GM12878 (cell line): ENCODE results near the gene TECTB. TPM values are rescaled to one million over a fixed set of nuclear protein-coding genes. Genes with fewer than 3 reads are reported as not detected.

Source experiments
- ATAC-seq: fragments of 200-7000 bp; cut with Tn5 transposase; 3 replicates; pipeline ENCODE4 v1.9.1; 2020; ENCODE audit warnings: mild to moderate bottlenecking, moderate library complexity
- BruUV-seq: library from RNA; stranded (reverse); fragments of 400-500 nt; replicated peaks from 2 replicates; lab custom pipeline; 2021; lab: Mats Ljungman, UMichigan
- CTCF ChIA-PET: fragments of 300-600 bp; sonication (Branson Sonifier 250); formaldehyde crosslinking; extraction: SDS; loops from one replicate; lab custom pipeline; 2021; ENCODE audit warnings: inconsistent platforms; lab: Yijun Ruan, JAX
- POLR2A ChIA-PET: fragments of 350-600 bp; formaldehyde crosslinking; extraction: SDS; loops from one replicate; lab custom pipeline; 2021; ENCODE audit warnings: inconsistent platforms; lab: Charles Lee
- RAD21 ChIA-PET: fragments of 300-600 bp; sonication (Branson Sonifier 250); formaldehyde crosslinking; loops from one replicate; lab custom pipeline; 2023; ENCODE audit warnings: antibody characterized with exemption; ENCODE audit not compliant: unreplicated experiment; lab: Charles Lee
- SMC1A ChIA-PET: fragments of 300-600 bp; sonication (Branson Sonifier 250); formaldehyde crosslinking; loops from one replicate; lab custom pipeline; 2023; ENCODE audit not compliant: unreplicated experiment, uncharacterized antibody; lab: Charles Lee
- DNase-seq: peaks from one replicate; pipeline ENCODE4 v3.0.0-alpha.2; 2011; ENCODE audit warnings: low read depth, low spot score
- FAIRE-seq: peaks from 3 replicates; lab custom pipeline; 2011; peaks lifted over from hg19 to GRCh38; lab: Jason Lieb, UNC
- H2AFZ ChIP-seq: 2 replicates; pipeline ENCODE4 v1.6.0; 2011; ENCODE audit warnings: low read depth, low read length, control low read depth; ENCODE audit not compliant: control insufficient read depth
- H3K27ac ChIP-seq: 2 replicates; pipeline ENCODE4 v1.5.1; 2011; ENCODE audit warnings: control low read depth; ENCODE audit not compliant: control insufficient read depth, insufficient read depth
- H3K27me3 ChIP-seq, 2 experiments: replicated peaks in 1 of 2; 2 replicates each; pipeline versions ENCODE4 v1.6.0 to v1.6.1; 2011; ENCODE audit warnings: low read length in 1 of 2; ENCODE audit not compliant: control insufficient read depth in 2 of 2, insufficient read depth in 2 of 2
- H3K36me3 ChIP-seq, 2 experiments: 2 replicates each; pipeline ENCODE4 v1.5.1; 2011; ENCODE audit warnings: low read length in 1 of 2; ENCODE audit not compliant: control insufficient read depth in 2 of 2, insufficient read depth in 2 of 2
- H3K4me1 ChIP-seq: 2 replicates; pipeline ENCODE4 v1.6.1; 2011; ENCODE audit warnings: mild to moderate bottlenecking, low read length, moderate library complexity, mixed read lengths; ENCODE audit not compliant: control insufficient read depth, insufficient read depth
- H3K4me2 ChIP-seq: 2 replicates; pipeline ENCODE4 v1.6.0; 2011; ENCODE audit warnings: control low read depth; ENCODE audit not compliant: control insufficient read depth, insufficient read depth
- H3K4me3 ChIP-seq: fragments of 200-600 bp; sonication (generic); 2 replicates; pipeline ENCODE4 v1.5.1; 2016
- H3K79me2 ChIP-seq: 2 replicates; pipeline ENCODE4 v1.6.0; 2011; ENCODE audit warnings: low read length; ENCODE audit not compliant: control insufficient read depth, insufficient read depth
- H3K9ac ChIP-seq: 2 replicates; pipeline ENCODE4 v1.8.0; 2011; ENCODE audit warnings: low read length, control low read depth, mixed read lengths; ENCODE audit not compliant: control insufficient read depth, insufficient read depth
- H3K9me3 ChIP-seq: replicated peaks from 3 replicates; pipeline ENCODE4 v1.5.1; 2011; ENCODE audit warnings: mild to moderate bottlenecking, low read length; ENCODE audit not compliant: control insufficient read depth, insufficient read depth
- H4K20me1 ChIP-seq: 2 replicates; pipeline ENCODE4 v1.6.0; 2011; ENCODE audit not compliant: control insufficient read depth, insufficient read depth
- ASH2L ChIP-seq: fragments of 300-600, 200-600 bp; sonication (generic); IDR thresholded peaks from 2 replicates; pipeline ENCODE4 v1.6.1; 2017; ENCODE audit warnings: low read depth, mild to moderate bottlenecking, borderline replicate concordance
- CBX3 ChIP-seq: fragments of 200-600 bp; sonication (generic); IDR thresholded peaks from 2 replicates; pipeline ENCODE4 v1.6.1; 2016; ENCODE audit warnings: low read depth, borderline replicate concordance
- CBX5 ChIP-seq: sonication (generic); IDR thresholded peaks from 2 replicates; pipeline ENCODE4 v1.6.1; 2016; ENCODE audit warnings: low read depth, moderate library complexity, mild to moderate bottlenecking, inconsistent platforms
- CHD2 ChIP-seq: IDR thresholded peaks from 2 replicates; pipeline ENCODE4 v1.6.1; 2011; ENCODE audit warnings: low read depth, low read length, improper control_type of control experiment, borderline replicate concordance
- HDAC6 ChIP-seq: fragments of 200-600 bp; sonication (generic); IDR thresholded peaks from one replicate; pipeline ENCODE4 v1.8.0; 2017; ENCODE audit warnings: antibody characterized with exemption; ENCODE audit not compliant: unreplicated experiment
- JUNB ChIP-seq: IDR thresholded peaks from 2 replicates; pipeline ENCODE4 v1.6.1; 2016; ENCODE audit warnings: antibody characterized with exemption, mild to moderate bottlenecking
- MTA2 ChIP-seq: fragments of 450-650 bp; IDR thresholded peaks from 2 replicates; pipeline ENCODE4 v1.6.1; 2016; ENCODE audit warnings: low read depth, mild to moderate bottlenecking, moderate library complexity
- NR2F1 ChIP-seq: fragments of 450-650 bp; conservative IDR thresholded peaks from 2 replicates; pipeline ENCODE4 v1.6.1; 2017; ENCODE audit warnings: mild to moderate bottlenecking
- PAX8 ChIP-seq: fragments of 450-650 bp; IDR thresholded peaks from 2 replicates; pipeline ENCODE4 v1.6.1; 2017; ENCODE audit warnings: mild to moderate bottlenecking, moderate library complexity
- PRDM15 ChIP-seq: fragments of 450-650 bp; formaldehyde crosslinking; IDR thresholded peaks from 2 replicates; pipeline ENCODE4 v1.4.0; 2020; ENCODE audit warnings: mild to moderate bottlenecking, moderate library complexity
- RFX5 ChIP-seq: IDR thresholded peaks from 2 replicates; pipeline ENCODE4 v1.6.1; 2011; ENCODE audit warnings: low read depth, low read length, improper control_type of control experiment
- SIN3A ChIP-seq: IDR thresholded peaks from 2 replicates; pipeline ENCODE4 v1.6.1; 2012; ENCODE audit warnings: low read depth, low read length, improper control_type of control experiment
- STAT3 ChIP-seq: IDR thresholded peaks from 2 replicates; pipeline ENCODE4 v1.6.1; 2011; ENCODE audit warnings: low read depth, low read length, improper control_type of control experiment
- TARDBP ChIP-seq: IDR thresholded peaks from 2 replicates; pipeline ENCODE4 v1.6.1; 2016; ENCODE audit warnings: borderline replicate concordance
- ZBED1 ChIP-seq: IDR thresholded peaks from 2 replicates; pipeline ENCODE4 v1.6.1; 2016; ENCODE audit warnings: borderline replicate concordance
- ZNF274 ChIP-seq: IDR thresholded peaks from one replicate; pipeline ENCODE4 v1.8.0; 2011; ENCODE audit not compliant: insufficient read length, insufficient read depth
- ZSCAN29 ChIP-seq: fragments of 450-650 bp; IDR thresholded peaks from 2 replicates; pipeline ENCODE4 v1.6.1; 2017; ENCODE audit warnings: mild to moderate bottlenecking, moderate library complexity
- ZZZ3 ChIP-seq: IDR thresholded peaks from 2 replicates; pipeline ENCODE4 v1.6.1; 2011; ENCODE audit warnings: low read depth; ENCODE audit not compliant: control insufficient read depth, insufficient read length
- WGBS: methylation state at CpG from one replicate; pipeline ENCODE4 v1.1.6; 2016; ENCODE audit warnings: low lambda C conversion rate; ENCODE audit not compliant: insufficient replicate concordance, insufficient coverage; ENCODE audit errors: missing lambda C conversion rate; 5-methylcytosine and 5-hydroxymethylcytosine counted together
- in situ Hi-C: fragments of 300-500 bp; cut with MboI; formaldehyde crosslinking; loops from 9 replicates; pipeline ENCODE4 v1.14.3; 2018; ENCODE audit warnings: mixed read lengths
- intact Hi-C: fragments of 100-400 bp; cut with micrococcal nuclease; formaldehyde crosslinking; loops from one replicate; pipeline ENCODE4 v1.14.2; 2022; ENCODE audit not compliant: unreplicated experiment
- polyA plus RNA-seq, 11 experiments: library from polyadenylated mRNA; depleted of rRNA in 4 of 11; unstranded in 6 of 11; stranded (reverse) in 5 of 11; fragments of >200 nt; fragmentation: Nextera tagmentation in 4 of 11; fragmentation: Illumina TruSeq in 1 of 11; extraction: Ambion mirVana in 4 of 11; extraction: Trizol in 1 of 11; gene quantifications; 1 replicate in 1 of 11; 2 replicates in 10 of 11; pipeline versions ENCODE4 v1.2.1 to v1.2.3, GENCODE V29; 2011 to 2016; ENCODE audit warnings: inconsistent platforms in 2 of 11, missing spikeins in 2 of 11, low read depth in 1 of 11
- total RNA-seq, 4 experiments: library from RNA; depleted of rRNA in 3 of 4; stranded (reverse); fragments of >200 nt in 3 of 4; fragmentation: Illumina TruSeq in 1 of 4; extraction: Trizol in 1 of 4; gene quantifications; 2 replicates each; pipeline versions ENCODE4 v1.2.1 to v1.2.3, GENCODE V29; 2013 to 2021
- TF ChIP-seq, protein P1 (sequence below): IDR thresholded peaks from 2 replicates; pipeline ENCODE4 v1.6.1; 2012; ENCODE audit warnings: mild to moderate bottlenecking, low read depth, low read length

The TECTB gene
- total and polyA plus RNA-seq, 10 of the 15 experiments (the other 5 are each of a cell fraction or from before 2014, with no cell fraction given) = not detected

GRCh38 chr10:112274831-112275230 lies 8.4 kb upstream of the TECTB start:
- ATAC-seq = no peak
- Histone ChIP-seq H3K27me3 (no peaks in the 10 kb centered on the region; a peak in 1 of 4 replicates), H3K4me1 (no peaks in the 10 kb centered on the region), H3K4me2 (no peak overlapping the region), H4K20me1 (no peaks in the 10 kb centered on the region), H2AFZ (no peak overlapping the region), H3K4me3 (no peak overlapping the region)
- intact Hi-C loops = no loop called here
- DNase-seq = no peak
- RAD21 ChIA-PET = no interaction called here
- no peak for TF ChIP-seq ZZZ3
- TF ChIP-seq SIN3A = no peak
- TF ChIP-seq PRDM15 (CRISPR knock-in tag) = no peak
- TF ChIP-seq STAT3 = no peak
- TF ChIP-seq, protein P1, sequence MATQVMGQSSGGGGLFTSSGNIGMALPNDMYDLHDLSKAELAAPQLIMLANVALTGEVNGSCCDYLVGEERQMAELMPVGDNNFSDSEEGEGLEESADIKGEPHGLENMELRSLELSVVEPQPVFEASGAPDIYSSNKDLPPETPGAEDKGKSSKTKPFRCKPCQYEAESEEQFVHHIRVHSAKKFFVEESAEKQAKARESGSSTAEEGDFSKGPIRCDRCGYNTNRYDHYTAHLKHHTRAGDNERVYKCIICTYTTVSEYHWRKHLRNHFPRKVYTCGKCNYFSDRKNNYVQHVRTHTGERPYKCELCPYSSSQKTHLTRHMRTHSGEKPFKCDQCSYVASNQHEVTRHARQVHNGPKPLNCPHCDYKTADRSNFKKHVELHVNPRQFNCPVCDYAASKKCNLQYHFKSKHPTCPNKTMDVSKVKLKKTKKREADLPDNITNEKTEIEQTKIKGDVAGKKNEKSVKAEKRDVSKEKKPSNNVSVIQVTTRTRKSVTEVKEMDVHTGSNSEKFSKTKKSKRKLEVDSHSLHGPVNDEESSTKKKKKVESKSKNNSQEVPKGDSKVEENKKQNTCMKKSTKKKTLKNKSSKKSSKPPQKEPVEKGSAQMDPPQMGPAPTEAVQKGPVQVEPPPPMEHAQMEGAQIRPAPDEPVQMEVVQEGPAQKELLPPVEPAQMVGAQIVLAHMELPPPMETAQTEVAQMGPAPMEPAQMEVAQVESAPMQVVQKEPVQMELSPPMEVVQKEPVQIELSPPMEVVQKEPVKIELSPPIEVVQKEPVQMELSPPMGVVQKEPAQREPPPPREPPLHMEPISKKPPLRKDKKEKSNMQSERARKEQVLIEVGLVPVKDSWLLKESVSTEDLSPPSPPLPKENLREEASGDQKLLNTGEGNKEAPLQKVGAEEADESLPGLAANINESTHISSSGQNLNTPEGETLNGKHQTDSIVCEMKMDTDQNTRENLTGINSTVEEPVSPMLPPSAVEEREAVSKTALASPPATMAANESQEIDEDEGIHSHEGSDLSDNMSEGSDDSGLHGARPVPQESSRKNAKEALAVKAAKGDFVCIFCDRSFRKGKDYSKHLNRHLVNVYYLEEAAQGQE = no peak
- no peak for TF ChIP-seq PAX8
- no peak for TF ChIP-seq ZSCAN29
- TF ChIP-seq ASH2L = no peak
- no peak for TF ChIP-seq RFX5
- TF ChIP-seq CBX5 = no peak
- TF ChIP-seq JUNB = no peak
- TF ChIP-seq CHD2 = no peak
- no peak for TF ChIP-seq NR2F1
- no peak for TF ChIP-seq MTA2
- TF ChIP-seq CBX3 = no peak
- no peak for TF ChIP-seq TARDBP
- TF ChIP-seq HDAC6 = no peak
- TF ChIP-seq ZBED1 = no peak
- no peak for TF ChIP-seq ZNF274
- TF ChIP-seq, all 136 proteins: peak for 0
- WGBS = 33% methylated on average over 5 of the region's 5 CpGs
- FAIRE-seq = no peak
- ChIA-PET POLR2A (no interaction called here), CTCF (interaction anchor here (0.5 kb wide), 1 partner anchor 30 kb away, joined by 3 read pairs; no protein-coding TSS in a partner anchor), SMC1A (no interaction called here)
- BruUV-seq = no TSS peak
- Histone ChIP-seq H3K27ac (no peak overlapping the region), H3K9ac (no peak overlapping the region), H3K79me2 (no peaks in the 10 kb centered on the region), H3K36me3 (no peaks in the 10 kb centered on the region), H3K9me3 (no peaks in the 10 kb centered on the region)
- in situ Hi-C loops = no loop called here
